Suprapubic skin (tissue), 4 donors: ENCODE results near the gene ARHGAP22. TPM values are rescaled to one million over a fixed set of nuclear protein-coding genes. Genes with fewer than 3 reads are reported as not detected.

Experiments used
- DNase-seq, 2 donors: peaks; one replicate each; pipeline ENCODE4 v3.0.0-alpha.2; 2019; ENCODE audit warnings: low spot score in 2 of 2
- H3K27ac ChIP-seq: fragments of 200-600 bp; sonication (generic); one replicate; pipeline ENCODE4 v1.5.1; 2019
- H3K27me3 ChIP-seq: fragments of 200-600 bp; sonication (generic); one replicate; pipeline ENCODE4 v1.5.1; 2019
- H3K36me3 ChIP-seq: fragments of 200-600 bp; sonication (generic); one replicate; pipeline ENCODE4 v1.5.1; 2019
- H3K4me1 ChIP-seq: fragments of 200-600 bp; sonication (generic); one replicate; pipeline ENCODE4 v1.5.1; 2019
- H3K4me3 ChIP-seq: fragments of 200-600 bp; sonication (generic); one replicate; pipeline ENCODE4 v1.5.1; 2019; ENCODE audit warnings: mild to moderate bottlenecking
- H3K9me3 ChIP-seq: fragments of 200-600 bp; sonication (generic); one replicate; pipeline ENCODE4 v1.5.1; 2019
- EP300 ChIP-seq: sonication (generic); formaldehyde crosslinking; IDR thresholded peaks from one replicate; pipeline ENCODE4 v1.6.1; 2017; ENCODE audit warnings: antibody characterized with exemption
- POLR2A ChIP-seq, 2 donors: fragments of 450-650 bp; IDR thresholded peaks; one replicate each; pipeline ENCODE4 v1.6.1; 2017; ENCODE audit warnings: antibody characterized with exemption in 2 of 2, mild to moderate bottlenecking in 2 of 2, moderate library complexity in 2 of 2
- POLR2AphosphoS5 ChIP-seq, 3 donors: sonication (generic); formaldehyde crosslinking; IDR thresholded peaks; one replicate each; pipeline ENCODE4 v1.6.1; 2017; ENCODE audit warnings: antibody characterized with exemption in 3 of 3
- WGBS: methylation state at CpG from one replicate; pipeline ENCODE4 v1.1.5; 2018; 5-methylcytosine and 5-hydroxymethylcytosine counted together
- total RNA-seq, 4 donors: library from RNA; depleted of rRNA; stranded (reverse); fragments of >200 nt; gene quantifications; one replicate each; pipeline ENCODE4 v1.1.0, GENCODE V29; 2016
- TF ChIP-seq, protein P1 (sequence below), 2 donors: fragments of 200-600 bp in 1 of 2; fragments of 450-650 bp in 1 of 2; sonication (generic) in 1 of 2; IDR thresholded peaks; one replicate each; pipeline ENCODE4 v1.5.1; 2016 to 2019; ENCODE audit warnings: antibody characterized with exemption in 2 of 2, mild to moderate bottlenecking in 1 of 2, moderate library complexity in 1 of 2

ARHGAP22 gene
- total RNA-seq, 4 donors from 2014 or later, result 0.98 to 7.2 (median 2.2) TPM

DNA sequence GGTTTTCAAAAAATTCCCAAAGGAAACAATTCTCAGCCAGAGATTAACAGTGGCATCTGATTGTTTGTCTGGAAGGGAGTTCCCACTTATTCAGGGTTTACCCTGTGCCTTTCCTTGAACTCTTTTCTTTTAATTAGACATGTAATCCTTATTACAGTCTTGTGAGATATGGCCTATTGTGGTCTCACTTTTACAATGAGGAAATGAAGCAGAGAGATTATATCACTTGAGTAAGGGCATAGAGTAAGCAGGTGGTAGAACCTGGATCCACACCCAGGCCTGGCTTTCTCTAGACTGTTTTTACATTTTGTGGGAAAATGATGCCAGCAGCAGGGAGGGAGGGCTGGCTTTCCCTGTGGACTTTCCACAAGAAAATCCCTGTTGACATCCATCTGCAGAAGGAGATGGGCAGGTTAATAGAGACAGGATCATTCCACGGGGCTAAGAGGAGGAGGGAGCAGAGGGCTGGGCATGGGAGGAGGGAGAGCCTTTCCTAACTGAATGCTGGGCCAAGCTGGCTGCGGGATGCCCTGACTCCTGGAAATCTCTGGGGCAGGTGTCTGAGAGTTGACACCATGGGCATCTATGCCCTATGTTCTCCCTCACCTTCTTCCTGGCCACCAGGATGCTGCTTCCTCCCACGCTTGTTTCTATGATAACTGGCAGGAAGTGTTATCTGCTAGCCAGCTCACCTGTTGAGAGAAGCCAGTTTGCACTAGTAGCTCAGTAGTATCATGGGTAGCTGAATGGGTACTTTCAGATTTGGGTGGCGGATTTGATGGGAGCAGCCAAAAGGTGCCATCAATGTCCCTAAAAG is 28.7 kb upstream of the ARHGAP22 start:
- DNase-seq, result no peak
- H3K27ac ChIP-seq, result no peak overlapping the region
- no peaks in the 10 kb centered on the region for H3K36me3 ChIP-seq
- TF ChIP-seq POLR2AphosphoS5 (IDR thresholded peaks at IDR 0.05) (no peak), POLR2A (IDR thresholded peaks at IDR 0.05) (no peak), EP300 (no peak)
- TF ChIP-seq, protein P1, sequence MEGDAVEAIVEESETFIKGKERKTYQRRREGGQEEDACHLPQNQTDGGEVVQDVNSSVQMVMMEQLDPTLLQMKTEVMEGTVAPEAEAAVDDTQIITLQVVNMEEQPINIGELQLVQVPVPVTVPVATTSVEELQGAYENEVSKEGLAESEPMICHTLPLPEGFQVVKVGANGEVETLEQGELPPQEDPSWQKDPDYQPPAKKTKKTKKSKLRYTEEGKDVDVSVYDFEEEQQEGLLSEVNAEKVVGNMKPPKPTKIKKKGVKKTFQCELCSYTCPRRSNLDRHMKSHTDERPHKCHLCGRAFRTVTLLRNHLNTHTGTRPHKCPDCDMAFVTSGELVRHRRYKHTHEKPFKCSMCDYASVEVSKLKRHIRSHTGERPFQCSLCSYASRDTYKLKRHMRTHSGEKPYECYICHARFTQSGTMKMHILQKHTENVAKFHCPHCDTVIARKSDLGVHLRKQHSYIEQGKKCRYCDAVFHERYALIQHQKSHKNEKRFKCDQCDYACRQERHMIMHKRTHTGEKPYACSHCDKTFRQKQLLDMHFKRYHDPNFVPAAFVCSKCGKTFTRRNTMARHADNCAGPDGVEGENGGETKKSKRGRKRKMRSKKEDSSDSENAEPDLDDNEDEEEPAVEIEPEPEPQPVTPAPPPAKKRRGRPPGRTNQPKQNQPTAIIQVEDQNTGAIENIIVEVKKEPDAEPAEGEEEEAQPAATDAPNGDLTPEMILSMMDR (IDR thresholded peaks at IDR 0.05), result no peak
- H3K4me3 ChIP-seq, result no peak overlapping the region
- no peaks in the 10 kb centered on the region for H3K9me3 ChIP-seq
- H3K4me1 ChIP-seq, result peaks cover 3% of the 10 kb centered on the region
- no peaks in the 10 kb centered on the region for H3K27me3 ChIP-seq
- 68% methylated on average over 4 of the region's 4 CpGs for WGBS

DNA sequence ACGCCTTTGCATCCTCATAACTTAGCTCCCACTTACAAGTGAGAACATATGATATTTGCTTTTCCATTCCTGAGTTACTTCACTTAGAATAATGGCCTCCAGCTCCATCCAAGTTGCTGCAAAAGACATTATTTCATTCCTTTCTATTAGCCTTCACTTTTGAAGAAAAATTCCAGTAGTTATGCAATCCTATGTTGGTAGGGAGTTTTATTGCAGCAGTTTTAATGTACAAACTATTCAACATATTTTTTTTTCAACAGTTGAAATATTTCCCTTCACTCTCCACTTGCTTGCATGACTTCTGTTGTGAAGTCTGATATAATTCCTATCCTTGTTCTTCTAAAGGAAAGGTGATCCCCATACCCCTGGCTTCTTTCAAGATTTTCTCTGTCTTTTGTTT is 27.3 kb upstream of the ARHGAP22 start:
- Histone ChIP-seq H3K27me3 (no peaks in the 10 kb centered on the region), H3K4me1 (peaks cover 3% of the 10 kb centered on the region), H3K4me3 (no peak overlapping the region), H3K27ac (no peak overlapping the region), H3K9me3 (no peaks in the 10 kb centered on the region), H3K36me3 (no peaks in the 10 kb centered on the region)
- DNase-seq, result no peak
- TF ChIP-seq, protein P1 (IDR thresholded peaks at IDR 0.05), result no peak
- TF ChIP-seq POLR2AphosphoS5 (IDR thresholded peaks at IDR 0.05) (no peak), EP300 (no peak), POLR2A (IDR thresholded peaks at IDR 0.05) (no peak)
- 83% methylated on average over 1 of the region's 1 CpG for WGBS

DNA sequence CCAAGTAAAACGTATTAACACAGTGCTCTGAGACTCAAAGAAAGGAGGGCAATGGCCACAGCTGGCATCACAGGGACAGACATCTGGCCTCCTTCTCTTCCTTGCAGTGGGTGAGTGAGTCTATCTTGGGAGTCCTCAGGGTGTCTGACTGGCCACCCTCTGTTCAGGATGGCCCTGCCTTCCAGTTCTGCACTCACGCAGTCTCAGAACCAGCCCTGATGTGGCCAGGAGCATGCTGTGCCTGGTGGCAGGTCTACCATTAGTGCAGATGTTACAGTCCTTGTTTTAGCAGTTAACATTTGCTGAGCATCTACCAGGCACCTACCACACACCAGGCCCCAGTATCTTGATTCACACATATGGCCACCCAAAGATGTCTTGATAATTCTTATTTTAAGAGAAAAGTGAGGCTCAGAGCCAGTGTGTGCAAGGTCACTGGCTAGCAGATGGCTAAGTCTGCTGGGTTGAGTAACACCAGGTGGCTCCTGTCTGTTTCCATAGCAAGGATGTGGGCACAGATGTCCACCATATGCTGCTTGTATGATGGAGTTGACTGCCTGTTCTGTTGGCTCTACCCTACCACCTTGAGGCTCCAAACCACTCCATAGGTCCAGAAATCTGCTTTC is 23.2 kb upstream of the ARHGAP22 start:
- Histone ChIP-seq H3K4me1 (no peaks in the 10 kb centered on the region), H3K27me3 (no peaks in the 10 kb centered on the region), H3K36me3 (no peaks in the 10 kb centered on the region), H3K27ac (no peak overlapping the region), H3K4me3 (no peak overlapping the region), H3K9me3 (no peaks in the 10 kb centered on the region)
- no peak for TF ChIP-seq POLR2A (IDR thresholded peaks at IDR 0.05)
- no peak for TF ChIP-seq POLR2AphosphoS5 (IDR thresholded peaks at IDR 0.05)
- TF ChIP-seq, protein P1 (IDR thresholded peaks at IDR 0.05), result no peak
- no peak for TF ChIP-seq EP300
- DNase-seq, result no peak
- WGBS, result 83% methylated on average over 1 of the region's 2 CpGs

DNA sequence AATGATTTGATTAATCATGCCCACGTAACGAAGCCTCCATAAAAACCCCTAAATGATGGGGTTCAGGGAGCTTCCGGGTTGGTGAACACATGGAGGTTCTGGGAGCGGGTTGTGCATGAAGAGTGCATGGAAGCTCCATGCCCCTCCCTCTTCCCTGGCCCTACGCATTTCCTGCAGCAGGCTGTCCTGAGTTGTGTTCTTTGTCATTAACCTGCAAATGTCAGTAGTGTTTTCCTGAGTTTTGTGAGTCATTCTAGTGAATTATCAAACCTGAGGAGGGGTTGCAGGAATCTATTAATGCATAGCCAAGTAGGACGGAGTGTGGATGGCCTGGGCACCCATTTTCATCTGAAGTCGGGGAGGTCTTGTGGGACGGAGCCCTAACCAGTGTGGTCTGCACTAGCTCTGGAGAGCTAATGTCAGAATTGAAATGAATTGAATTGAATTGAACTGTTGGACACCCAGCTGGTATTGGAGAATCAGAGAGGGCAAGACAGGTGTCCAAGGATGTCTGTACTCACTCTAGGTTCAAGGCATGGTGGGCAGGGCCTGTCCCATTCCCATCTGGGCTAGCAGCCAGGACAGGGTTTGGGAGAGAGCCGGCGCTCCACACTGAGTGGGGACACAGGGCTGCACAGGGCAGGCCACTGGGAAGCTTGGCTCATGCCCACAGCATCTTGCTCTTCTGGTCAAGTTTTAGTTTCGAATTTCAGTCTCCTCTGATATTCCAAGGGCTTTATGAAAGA is 22.3 kb upstream of the ARHGAP22 start:
- DNase-seq, result no peak
- 85% methylated on average over 9 of the region's 11 CpGs for WGBS

More for the DNA sequence above, 22.3 kb upstream of the ARHGAP22 start:
- Histone ChIP-seq H3K36me3 (no peaks in the 10 kb centered on the region), H3K4me3 (no peak overlapping the region), H3K9me3 (no peaks in the 10 kb centered on the region), H3K4me1 (no peaks in the 10 kb centered on the region), H3K27me3 (no peaks in the 10 kb centered on the region), H3K27ac (no peak overlapping the region)
- TF ChIP-seq POLR2A (IDR thresholded peaks at IDR 0.05), result no peak
- no peak for TF ChIP-seq POLR2AphosphoS5 (IDR thresholded peaks at IDR 0.05)
- no peak for TF ChIP-seq EP300
- TF ChIP-seq, protein P1 (IDR thresholded peaks at IDR 0.05), result no peak
